GM18868 (cell line): ENCODE measurements around the gene TRNP1.

Experiments
- ATAC-seq: cut with Tn5 transposase; IDR thresholded peaks from one replicate; pipeline ENCODE4 v1.9.1; 2021; ENCODE audit warnings: mild to moderate bottlenecking, moderate library complexity; ENCODE audit not compliant: unreplicated experiment

Gene TRNP1

GRCh38 chr1:27025718-27026117, 32.2 kb downstream of the TRNP1 start:
- no peak for ATAC-seq

GRCh38 chr1:27026621-27027574, 33.4 kb downstream of the TRNP1 start:
- no peak for ATAC-seq

GRCh38 chr1:27027575-27028250, 34.2 kb downstream of the TRNP1 start:
- ATAC-seq, result no peak

- ATAC-seq, result no peak
Measured at GRCh38 chr1:27029517-27029916, 36.0 kb downstream of the TRNP1 start.

- ATAC-seq, result no peak
Measured at GRCh38 chr1:27031235-27032118, 38.0 kb downstream of the TRNP1 start.

GRCh38 chr1:27032119-27032461, 38.6 kb downstream of the TRNP1 start:
- no peak for ATAC-seq

- no peak for ATAC-seq
Measured at GRCh38 chr1:27033043-27033746, 39.7 kb downstream of the TRNP1 start.

GRCh38 chr1:27035344-27035743, 41.9 kb downstream of the TRNP1 start:
- ATAC-seq, result no peak

GRCh38 chr1:27036718-27037117, 43.2 kb downstream of the TRNP1 start:
- no peak for ATAC-seq

GRCh38 chr1:27037518-27037917, 44.0 kb downstream of the TRNP1 start:
- ATAC-seq, result no peak

- no peak for ATAC-seq
Measured at GRCh38 chr1:27038020-27038419, 44.5 kb downstream of the TRNP1 start.

GRCh38 chr1:27042670-27043069, 49.2 kb downstream of the TRNP1 start:
- ATAC-seq, result no peak

- no peak for ATAC-seq
Measured at GRCh38 chr1:27044613-27045151, 51.2 kb downstream of the TRNP1 start.

- ATAC-seq, result no peak
Measured at GRCh38 chr1:27045973-27046558, 52.6 kb downstream of the TRNP1 start.

GRCh38 chr1:27047914-27048313, 54.4 kb downstream of the TRNP1 start:
- no peak for ATAC-seq

- no peak for ATAC-seq
Measured at GRCh38 chr1:27049100-27049499, 55.6 kb downstream of the TRNP1 start.

- no peak for ATAC-seq
Measured at GRCh38 chr1:27049607-27050006, 56.1 kb downstream of the TRNP1 start.
